GM19025 (cell line): ENCODE results near the gene SERPINB6.
"Not testable (repeated sequence)": the region's sequence is repeated elsewhere in the genome, so short reads cannot be mapped to it uniquely, and the experiment has no call there.

Experiments
- ATAC-seq: cut with Tn5 transposase; IDR thresholded peaks from one replicate; pipeline ENCODE4 v1.9.1; 2021; ENCODE audit warnings: mild to moderate bottlenecking, low read depth, moderate library complexity; ENCODE audit not compliant: unreplicated experiment

SERPINB6 gene

DNA sequence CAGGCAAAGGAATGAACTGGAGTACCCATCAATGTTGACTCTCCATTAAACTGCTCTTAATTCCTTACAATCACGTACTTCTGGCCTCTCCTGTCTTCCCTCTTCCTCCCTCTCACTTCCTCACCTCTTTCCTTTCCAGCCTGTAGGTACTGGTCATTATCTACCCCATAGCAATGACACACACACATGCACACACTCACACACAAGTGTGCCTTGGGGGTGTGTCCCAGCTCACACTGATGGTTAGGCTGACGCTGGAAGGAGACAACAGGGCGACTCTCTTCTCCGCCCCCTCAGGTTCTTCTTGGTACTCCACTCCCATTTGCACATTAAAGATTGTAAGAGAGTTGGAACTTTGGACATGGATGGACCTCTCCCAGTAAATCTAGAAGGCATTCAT lies 54.3 kb downstream of the SERPINB6 start:
- ATAC-seq = no peak

DNA sequence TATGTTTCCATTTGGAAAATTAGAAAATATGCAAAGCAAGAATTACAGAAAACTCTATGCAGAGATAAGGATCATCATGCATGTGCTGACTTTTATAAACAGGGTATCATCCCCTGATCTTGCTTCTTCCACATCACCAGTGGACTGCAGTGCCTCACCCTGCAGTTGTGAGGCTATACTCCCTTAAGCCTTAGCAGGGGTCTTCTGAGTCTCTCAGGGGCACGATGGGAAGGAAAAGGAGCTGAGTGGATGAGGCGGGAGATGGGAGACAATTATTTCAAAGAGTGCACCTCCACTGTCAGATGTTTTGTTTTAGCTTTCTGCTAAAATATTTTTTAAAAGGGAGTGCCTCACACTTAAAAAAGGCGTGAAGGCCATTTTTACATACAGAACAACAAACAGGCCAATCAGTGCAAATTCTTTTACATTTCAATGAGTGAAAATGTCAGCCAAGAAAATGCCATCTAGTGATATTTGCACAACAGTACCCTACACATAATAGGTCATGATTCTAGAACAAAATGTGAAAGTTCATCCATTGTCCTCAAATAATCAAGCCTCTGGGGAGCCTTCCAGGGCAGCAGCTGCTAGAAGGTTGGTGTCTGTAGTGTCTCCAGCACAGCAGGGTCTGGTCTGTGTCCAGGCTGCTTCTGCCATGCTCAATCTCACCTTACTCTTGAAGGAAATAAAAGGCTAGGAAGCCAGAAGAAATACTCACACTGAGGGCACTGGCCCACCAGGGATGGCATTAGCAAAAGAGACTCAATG lies 55.0 kb downstream of the SERPINB6 start:
- no peak for ATAC-seq

DNA sequence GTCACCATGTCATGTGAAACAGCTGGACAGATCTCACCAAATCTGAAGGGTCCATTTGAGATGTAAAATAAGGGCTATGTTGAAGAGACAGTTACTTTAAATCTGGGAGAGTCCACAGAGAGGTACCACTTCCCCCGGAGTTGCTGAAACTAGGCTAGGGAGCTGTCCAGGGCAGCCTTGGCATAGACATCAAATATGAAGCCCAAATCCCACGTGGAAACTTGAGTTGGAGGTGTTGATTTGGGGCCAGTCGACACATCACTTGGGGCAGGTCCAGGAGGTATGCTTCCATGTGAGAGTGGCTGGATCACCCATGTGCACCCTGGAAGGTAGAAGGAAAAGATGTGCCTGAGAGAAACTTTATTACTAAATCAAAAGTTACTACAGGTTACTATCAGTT lies 56.2 kb downstream of the SERPINB6 start:
- no peak for ATAC-seq

DNA sequence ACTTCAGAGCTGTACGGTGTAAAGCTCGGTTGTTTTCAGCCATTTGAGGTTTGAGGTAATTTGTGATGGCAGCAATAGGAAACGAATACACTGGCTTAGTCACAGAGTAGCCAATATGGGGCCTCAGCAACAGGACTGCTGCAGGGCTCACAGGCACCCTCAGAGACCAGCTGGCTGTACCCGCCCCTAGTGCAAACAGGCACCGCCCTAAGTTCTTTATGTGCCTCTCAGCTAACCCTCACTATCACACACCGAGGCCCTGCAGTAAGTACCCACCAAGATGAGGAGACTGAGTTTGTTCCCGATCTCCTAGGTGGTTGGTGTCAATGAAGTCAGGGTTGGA lies 57.1 kb downstream of the SERPINB6 start:
- no peak for ATAC-seq

DNA sequence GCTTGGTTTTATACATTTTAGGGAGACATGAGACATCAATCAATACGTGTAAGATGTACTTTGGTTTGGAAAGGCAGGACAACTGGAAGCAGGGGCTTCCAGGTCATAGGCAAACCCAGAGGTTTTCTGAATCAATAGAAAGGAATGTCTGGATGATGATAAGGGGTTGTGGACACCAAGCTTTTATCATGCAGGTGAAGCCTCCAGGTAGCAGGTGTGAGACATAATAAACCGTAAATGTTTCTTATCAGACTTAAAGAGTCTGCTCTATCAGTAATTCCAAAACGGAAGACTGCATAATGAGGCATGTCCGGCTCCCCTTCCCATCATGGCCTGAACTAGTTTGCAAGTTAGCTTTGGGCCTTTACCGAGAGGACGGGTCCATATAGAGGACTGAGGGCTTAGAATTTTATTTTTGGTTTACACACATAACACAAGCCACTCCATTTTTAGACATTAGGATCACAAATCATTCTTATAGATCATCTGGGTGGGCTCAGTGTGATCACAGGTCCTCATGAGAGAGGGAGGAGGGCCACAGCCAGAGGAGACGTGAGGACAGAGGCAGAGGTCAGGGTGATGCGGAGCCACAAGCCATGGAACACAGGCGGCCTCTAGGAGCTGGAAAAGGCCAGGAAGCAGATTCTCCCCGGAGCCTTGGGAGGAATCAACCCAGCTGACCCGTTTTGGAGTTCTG lies 57.6 kb downstream of the SERPINB6 start:
- ATAC-seq = no peak

DNA sequence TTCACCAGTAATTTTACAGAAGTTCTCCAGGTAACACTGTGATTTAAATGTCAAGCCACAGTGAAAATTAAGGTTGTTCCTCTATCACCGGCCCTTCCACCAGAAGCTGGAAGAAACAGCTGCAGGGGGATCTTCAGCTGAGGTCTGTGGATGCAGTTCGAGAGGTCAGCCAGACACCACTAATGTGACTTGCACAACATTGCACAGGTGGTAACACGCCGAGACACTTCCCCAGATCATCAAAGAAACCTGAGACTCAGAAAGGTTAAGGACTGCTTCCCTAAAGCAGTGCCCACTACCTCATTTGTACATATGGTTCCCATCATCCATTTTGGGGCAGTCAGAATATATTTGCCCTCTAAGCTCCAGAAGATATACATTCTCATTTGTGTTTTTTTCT lies 60.2 kb downstream of the SERPINB6 start:
- ATAC-seq = no peak

DNA sequence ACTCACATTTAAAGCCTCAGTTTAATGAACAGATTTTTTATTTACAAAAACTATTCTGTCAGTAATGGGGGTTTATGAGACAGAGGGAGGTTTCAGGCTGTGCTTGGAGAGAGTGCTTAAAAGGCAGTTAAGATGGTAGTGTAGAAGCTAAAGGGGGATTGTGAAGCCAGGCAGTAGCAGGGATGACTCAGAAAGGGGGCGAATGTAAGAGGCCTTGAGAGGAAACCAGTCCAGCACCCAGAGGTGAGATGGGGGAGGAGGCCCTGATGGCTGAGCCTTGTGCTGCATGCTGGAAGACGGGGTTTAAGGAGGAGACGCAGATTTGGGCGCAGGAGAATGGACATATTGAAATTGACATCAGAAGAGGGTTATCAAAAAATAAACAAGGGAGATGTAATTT lies 61.6 kb downstream of the SERPINB6 start:
- ATAC-seq = no peak

DNA sequence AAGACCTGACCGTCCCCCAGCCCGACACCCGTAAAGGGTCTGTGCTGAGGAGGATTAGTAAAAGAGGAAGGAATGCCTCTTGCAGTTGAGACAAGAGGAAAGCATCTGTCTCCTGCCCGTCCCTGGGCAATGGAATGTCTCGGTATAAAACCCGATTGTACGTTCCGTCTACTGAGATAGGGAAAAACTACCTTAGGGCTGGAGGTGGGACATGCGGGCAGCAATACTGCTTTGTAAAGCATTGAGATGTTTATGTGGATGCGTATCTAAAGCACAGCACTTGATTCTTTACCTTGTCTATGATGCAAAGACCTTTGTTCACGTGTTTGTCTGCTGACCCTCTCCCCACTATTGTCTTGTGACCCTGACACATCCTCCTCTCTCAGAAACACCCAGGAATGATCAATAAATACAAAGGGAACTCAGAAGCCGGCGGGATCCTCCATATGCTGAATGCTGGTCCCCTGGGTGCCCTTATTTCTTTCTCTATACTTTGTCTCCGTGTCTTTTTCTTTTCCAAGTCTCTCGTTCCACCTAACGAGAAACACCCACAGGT lies 62.2 kb downstream of the SERPINB6 start:
- ATAC-seq = not testable (repeated sequence)

DNA sequence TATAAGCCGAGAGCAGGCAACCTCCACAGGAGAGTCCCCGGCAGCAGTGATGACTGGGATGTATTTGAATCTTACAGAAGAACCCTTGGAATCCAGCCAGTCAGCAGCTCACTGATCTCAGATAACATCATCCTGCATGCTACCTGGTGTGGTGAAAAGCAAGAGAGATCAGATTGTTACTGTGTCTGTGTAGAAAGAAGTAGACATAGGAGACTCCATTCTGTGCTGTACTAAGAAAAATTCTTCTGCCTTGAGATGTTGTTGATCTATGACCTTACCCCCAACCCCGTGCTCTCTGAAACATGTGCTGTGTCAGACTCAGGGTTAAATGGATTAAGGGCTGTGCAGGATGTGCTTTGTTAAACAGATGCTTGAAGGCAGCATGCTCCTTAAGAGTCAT lies 62.9 kb downstream of the SERPINB6 start:
- ATAC-seq = not testable (repeated sequence)

DNA sequence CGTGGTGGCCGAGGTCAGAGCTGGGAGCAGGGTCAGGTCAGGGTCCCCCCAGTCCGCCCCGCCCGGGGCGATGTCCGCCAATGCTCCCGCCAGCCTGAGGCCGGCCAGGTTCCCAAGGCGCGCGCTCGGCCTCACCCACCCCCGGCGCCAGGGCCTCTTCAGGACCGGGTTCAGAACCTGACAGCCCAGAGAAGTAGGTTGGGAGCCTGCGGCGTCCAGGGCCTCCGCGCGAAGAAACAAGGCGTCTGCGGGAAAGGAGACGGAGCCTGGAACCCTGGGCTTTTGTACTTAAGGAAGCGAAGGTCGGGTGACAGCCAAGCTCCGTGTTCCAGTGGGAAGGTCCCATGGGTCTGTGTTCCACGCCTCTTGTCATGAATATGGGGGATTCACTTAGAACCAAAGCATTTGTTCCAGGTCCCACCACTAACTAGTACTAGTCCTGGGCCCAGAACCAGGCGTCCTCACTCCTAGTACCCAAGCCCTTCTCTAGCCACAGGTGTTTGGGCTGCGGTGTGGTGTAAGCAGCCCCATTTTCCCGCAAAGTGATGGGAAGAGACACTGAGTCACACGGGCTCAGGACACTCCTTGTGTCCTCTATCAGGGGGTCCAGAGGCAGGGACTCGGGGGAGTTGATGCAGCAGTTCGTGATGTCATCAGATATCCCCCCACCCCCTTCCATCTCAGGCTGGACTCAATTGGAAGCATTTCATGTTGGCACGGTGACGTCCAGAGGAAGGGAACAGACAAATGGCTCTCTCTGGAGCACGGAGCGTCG lies 67.8 kb downstream of the SERPINB6 start:
- not testable (repeated sequence) for ATAC-seq

DNA sequence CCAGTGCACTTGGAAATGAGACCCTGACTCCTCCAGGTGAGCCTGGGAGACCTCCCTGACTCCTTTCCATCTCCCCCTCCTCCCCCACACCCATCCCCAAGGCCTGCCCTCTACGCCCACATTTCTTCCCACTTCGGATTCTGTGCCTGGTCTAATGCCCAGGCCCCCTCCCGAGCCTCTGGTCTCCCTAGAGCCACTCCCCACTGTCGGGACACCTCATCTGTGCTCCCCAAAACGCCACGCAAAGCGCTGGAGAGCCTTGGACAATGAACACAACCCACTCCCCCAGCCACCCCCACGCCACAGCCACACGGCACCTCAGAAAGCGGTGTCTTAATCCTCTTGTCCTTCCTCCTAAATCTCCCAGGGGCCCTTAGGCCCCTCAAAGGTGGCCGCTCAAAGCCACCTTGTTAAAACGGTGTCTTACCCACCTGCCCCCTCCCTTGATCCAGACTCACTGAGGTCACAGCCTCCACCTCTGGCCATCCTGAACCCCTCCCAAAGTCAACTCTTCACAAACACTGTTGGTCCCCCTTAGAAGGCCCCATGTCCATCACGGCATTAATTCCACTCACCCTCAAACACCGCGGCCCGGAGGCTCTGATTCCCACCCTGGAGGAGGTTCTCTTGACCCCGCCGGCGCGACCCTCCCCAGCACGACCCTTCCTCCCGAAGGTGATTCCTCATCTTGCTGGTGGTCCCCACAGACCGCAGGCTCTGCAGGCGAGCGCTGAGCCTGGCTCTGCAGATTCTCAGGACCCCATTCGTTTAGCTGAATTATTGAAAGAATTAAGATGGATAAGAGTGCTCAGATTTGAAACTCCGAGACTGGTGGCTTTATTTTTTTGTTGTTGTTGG lies 69.5 kb downstream of the SERPINB6 start:
- not testable (repeated sequence) for ATAC-seq

DNA sequence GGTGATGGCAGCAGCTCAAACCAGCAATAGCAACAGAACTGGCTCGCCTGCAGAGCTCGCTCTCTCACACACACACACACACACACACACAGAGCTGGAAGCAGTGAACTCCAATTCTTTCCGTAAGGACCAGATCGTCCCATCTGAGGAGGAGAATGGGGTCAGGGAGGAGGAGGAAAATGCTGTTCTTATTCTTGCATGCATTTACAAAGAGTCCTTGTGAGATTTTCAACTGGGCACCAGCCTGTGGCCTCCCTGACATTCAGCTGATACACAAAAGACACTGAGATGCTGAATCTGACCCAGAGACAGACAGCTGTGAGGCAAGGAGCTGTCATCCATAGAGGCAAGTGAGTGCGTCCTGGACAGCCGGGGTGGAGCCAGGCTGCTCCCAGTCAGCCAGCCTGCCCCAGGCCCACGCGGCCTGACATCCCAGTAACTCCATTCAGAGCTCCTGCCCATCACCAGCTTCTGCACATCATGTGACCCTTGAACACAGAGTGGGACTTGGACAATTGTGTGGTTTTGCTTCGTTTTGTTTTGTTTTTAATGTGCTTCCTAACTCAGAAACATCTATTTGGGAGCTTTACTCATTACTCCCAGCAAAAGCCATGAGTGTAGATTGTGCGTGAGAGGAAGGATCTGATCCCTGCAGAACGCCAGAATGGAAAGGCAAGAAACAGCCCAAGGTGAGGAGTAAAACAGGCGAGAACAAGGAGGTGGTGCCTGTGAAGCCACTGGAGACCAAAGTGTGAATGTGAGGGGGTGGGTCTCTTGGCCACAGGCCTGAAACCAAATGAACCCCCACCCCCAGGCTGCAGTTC lies 70.3 kb downstream of the SERPINB6 start:
- no peak for ATAC-seq

DNA sequence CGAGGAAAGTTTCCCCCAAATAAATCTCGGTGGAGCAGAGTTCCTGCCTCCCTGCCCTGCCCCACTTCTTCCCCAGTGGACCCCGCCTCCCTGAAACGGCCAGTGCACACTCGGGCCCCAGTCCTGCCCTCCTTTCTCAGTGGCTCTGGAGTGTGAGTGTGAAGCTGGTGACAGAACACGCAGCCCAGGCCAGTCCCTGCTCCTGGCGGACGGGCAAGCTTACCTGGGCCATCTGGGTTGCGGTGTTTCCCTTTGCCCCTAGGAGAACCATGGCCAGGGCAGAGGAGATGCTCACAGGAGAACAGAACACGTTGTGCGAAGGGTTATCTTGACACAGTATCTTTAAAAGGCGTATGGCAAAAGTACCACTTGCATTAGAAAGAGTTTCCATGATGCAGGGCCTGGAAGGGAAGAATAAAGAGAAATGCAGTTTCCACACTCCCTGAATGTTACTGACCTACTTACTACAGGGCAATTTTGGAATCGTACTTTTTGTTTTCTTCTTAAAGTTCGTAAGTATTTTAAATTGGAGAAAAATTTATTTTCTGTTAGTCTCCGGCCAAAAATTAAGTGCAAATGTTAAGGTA lies 71.1 kb downstream of the SERPINB6 start:
- ATAC-seq = no peak

DNA sequence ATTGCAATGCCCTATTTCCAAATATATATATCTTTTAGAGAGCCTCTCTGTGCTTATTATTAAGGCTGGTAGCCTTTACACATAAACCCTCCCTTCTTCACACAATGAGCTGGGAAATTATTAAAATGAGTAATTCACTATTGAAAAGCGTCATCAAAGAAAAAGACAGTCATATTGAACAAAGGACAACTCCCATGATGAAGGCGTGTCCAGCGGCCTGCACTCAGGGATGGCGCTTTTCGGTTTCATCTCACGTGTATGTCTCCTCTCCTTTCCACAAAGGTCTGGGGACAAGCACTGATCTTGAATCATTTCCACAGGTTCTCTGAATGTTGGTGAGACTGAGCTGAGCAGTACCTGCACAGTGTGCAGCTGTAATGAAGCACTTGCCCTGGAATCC lies 71.8 kb downstream of the SERPINB6 start:
- ATAC-seq = no peak
